IPS-NIHi7 (cell line): ENCODE measurements around the gene FNDC11.
A peak's percentile ranks its signal among the peaks of the same experiment; 100 is the strongest.
"Not testable (repeated sequence)": the region's sequence is repeated elsewhere in the genome, so short reads cannot be mapped to it uniquely, and the experiment has no call there.

Source experiments
- DNase-seq: peaks from one replicate; pipeline ENCODE4 v3.0.0; 2012; ENCODE audit warnings: mixed read lengths; ENCODE audit errors: extremely low spot score

Gene FNDC11

GRCh38 chr20:63553933-63554290, at the start of gene FNDC11:
Gene FNDC11 (plus strand): TSS chr20:63554159. CDS start chr20:63555664, 1,505 bp downstream.
- peak; percentile 67 for DNase-seq

- no peak for DNase-seq
Measured at GRCh38 chr20:63504642-63505041, 49.3 kb upstream of the FNDC11 start.

- no peak for DNase-seq
Measured at GRCh38 chr20:63505281-63505680, 48.7 kb upstream of the FNDC11 start.

GRCh38 chr20:63505723-63506122, 48.2 kb upstream of the FNDC11 start:
- no peak for DNase-seq

- no peak for DNase-seq
Measured at GRCh38 chr20:63507083-63507743, 46.7 kb upstream of the FNDC11 start.

- DNase-seq, result no peak
Measured at GRCh38 chr20:63508072-63508768, 45.7 kb upstream of the FNDC11 start.

- DNase-seq, result no peak
Measured at GRCh38 chr20:63509088-63509564, 44.8 kb upstream of the FNDC11 start.

- no peak for DNase-seq
Measured at GRCh38 chr20:63513207-63513606, 40.8 kb upstream of the FNDC11 start.

- not testable (repeated sequence) for DNase-seq
Measured at GRCh38 chr20:63514520-63514919, 39.4 kb upstream of the FNDC11 start.

GRCh38 chr20:63517376-63518309, 36.3 kb upstream of the FNDC11 start:
- DNase-seq, result no peak

GRCh38 chr20:63518351-63518861, 35.6 kb upstream of the FNDC11 start:
- no peak for DNase-seq

- DNase-seq, result no peak
Measured at GRCh38 chr20:63518946-63519667, 34.9 kb upstream of the FNDC11 start.

GRCh38 chr20:63519668-63520503, 34.1 kb upstream of the FNDC11 start:
- peak; percentile 78 for DNase-seq

GRCh38 chr20:63520504-63520933, 33.4 kb upstream of the FNDC11 start, which contains the start of gene PPDPF:
Gene PPDPF (plus strand): TSS chr20:63520765. CDS start chr20:63521309, 544 bp downstream.
- DNase-seq, result peak; percentile 96

- DNase-seq, result peak; percentile 76
Measured at GRCh38 chr20:63520934-63521601, 32.9 kb upstream of the FNDC11 start.

- DNase-seq, result no peak
Measured at GRCh38 chr20:63521602-63522001, 32.4 kb upstream of the FNDC11 start.

GRCh38 chr20:63522091-63522868, 31.7 kb upstream of the FNDC11 start:
- no peak for DNase-seq

- no peak for DNase-seq
Measured at GRCh38 chr20:63522981-63523611, 30.9 kb upstream of the FNDC11 start.
